ENCODE results near the gene HOXA13. TPM values are rescaled to one million over a fixed set of nuclear protein-coding genes. Genes with fewer than 3 reads are reported as not detected.

HOXA13 gene
- total and polyA plus RNA-seq, 10 of the 15 experiments (the other 5 are each of a cell fraction or from before 2014, with no cell fraction given), result not detected

DNA sequence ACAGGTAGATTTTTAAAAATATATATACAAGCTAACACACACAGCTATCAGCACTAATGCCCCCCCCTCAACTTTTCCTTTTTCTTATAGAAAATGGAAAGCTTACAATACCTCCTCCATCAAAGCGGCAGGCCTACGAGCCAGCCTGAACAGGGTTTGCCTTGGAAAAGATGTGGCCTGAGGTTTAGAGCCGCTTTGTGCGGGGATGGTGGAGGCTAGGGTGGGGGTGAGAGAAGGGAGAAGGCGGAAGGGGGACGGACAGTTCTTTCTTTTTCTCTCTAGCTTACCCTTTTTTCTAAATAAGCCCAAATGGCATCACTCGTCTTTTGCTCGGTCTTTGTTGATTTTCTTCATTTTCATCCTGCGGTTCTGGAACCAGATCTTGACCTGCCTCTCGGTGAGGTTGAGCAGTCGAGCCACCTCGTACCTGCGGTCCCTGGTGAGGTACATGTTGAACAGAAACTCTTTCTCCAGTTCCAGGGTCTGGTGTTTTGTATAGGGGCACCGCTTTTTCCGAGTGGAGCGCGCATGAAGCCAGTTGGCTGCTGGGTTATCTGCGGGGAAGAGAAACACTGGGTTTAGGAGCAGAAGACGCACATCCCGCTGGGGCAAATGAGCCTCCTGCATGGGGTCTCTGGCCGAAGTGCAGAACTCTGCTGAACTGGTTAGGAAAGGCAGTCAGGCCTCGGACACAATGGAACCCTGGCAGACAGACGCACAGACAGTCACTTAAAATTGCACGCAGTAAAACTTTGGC is 36.4 kb downstream of the HOXA13 start:
- POLR2A ChIA-PET, result no interaction called here
- Histone ChIP-seq H3K9me3 (replicated peaks; ENCODE audit: control insufficient read depth, insufficient read depth, low read length) (peaks cover 2% of the 10 kb centered on the region; the same call in 1 of the 3 replicates), H3K4me3 (no peak overlapping the region), H3K4me1 (ENCODE audit: control insufficient read depth, insufficient read depth, low read length) (no peaks in the 10 kb centered on the region), H3K36me3 (ENCODE audit: control insufficient read depth in 2 of 2, insufficient read depth in 2 of 2, low read length in 1 of 2) (no peaks in the 10 kb centered on the region), H4K20me1 (ENCODE audit: control insufficient read depth, insufficient read depth) (no peaks in the 10 kb centered on the region), H2AFZ (ENCODE audit: control insufficient read depth, low read depth, low read length) (no peak overlapping the region), H3K27me3 (replicated peaks in 1 of 2; ENCODE audit: control insufficient read depth in 2 of 2, insufficient read depth in 2 of 2, low read length in 1 of 2) (peaks cover 18 to 43% of the 10 kb centered on the region in 2 experiments), H3K27ac (ENCODE audit: control insufficient read depth, insufficient read depth) (no peak overlapping the region), H3K9ac (ENCODE audit: control insufficient read depth, insufficient read depth, low read length) (no peak overlapping the region), H3K4me2 (ENCODE audit: control insufficient read depth, insufficient read depth) (no peak overlapping the region), H3K79me2 (ENCODE audit: control insufficient read depth, insufficient read depth, low read length) (no peaks in the 10 kb centered on the region)
- SMC1A ChIA-PET (ENCODE audit: uncharacterized antibody, unreplicated experiment), result interaction anchor here (0.8 to 1.4 kb wide), 3 partner anchors 13 to 794 kb away, joined by 3 to 5 read pairs (median 5); no protein-coding TSS in a partner anchor
- RAD21 ChIA-PET (ENCODE audit: unreplicated experiment), result interaction anchor here (0.8 to 3.8 kb wide), 7 partner anchors 304 to 798 kb away, joined by 3 to 46 read pairs (median 3); no protein-coding TSS in a partner anchor
- intact Hi-C loops (cut with micrococcal nuclease; ENCODE audit: unreplicated experiment), result loop anchor here (5.0 kb wide), 2 partner anchors 306 to 1271 kb away; no protein-coding TSS in a partner anchor
- CTCF ChIA-PET, result interaction anchor here (0.9 to 4.6 kb wide), 6 partner anchors 13 to 794 kb away, joined by 3 to 100 read pairs (median 40); partner anchors contain the start of gene HOXA3
- TF ChIP-seq ETV6 (conservative IDR thresholded peaks at IDR 0.05 in 1 of 2, IDR thresholded peaks at IDR 0.05 in 1 of 2; ENCODE audit: borderline replicate concordance in 1 of 2, low read depth in 1 of 2), result no peak
- TF ChIP-seq SMAD5 (IDR thresholded peaks at IDR 0.05; ENCODE audit: low read depth), result no peak
- TF ChIP-seq, protein P1, sequence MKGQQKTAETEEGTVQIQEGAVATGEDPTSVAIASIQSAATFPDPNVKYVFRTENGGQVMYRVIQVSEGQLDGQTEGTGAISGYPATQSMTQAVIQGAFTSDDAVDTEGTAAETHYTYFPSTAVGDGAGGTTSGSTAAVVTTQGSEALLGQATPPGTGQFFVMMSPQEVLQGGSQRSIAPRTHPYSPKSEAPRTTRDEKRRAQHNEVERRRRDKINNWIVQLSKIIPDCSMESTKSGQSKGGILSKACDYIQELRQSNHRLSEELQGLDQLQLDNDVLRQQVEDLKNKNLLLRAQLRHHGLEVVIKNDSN (IDR thresholded peaks at IDR 0.05; ENCODE audit: borderline replicate concordance, extremely low read length, insufficient read depth, low read depth, low read length), result no peak
- TF ChIP-seq IKZF2 (IDR thresholded peaks at IDR 0.05), result no peak
- TF ChIP-seq, protein P2, sequence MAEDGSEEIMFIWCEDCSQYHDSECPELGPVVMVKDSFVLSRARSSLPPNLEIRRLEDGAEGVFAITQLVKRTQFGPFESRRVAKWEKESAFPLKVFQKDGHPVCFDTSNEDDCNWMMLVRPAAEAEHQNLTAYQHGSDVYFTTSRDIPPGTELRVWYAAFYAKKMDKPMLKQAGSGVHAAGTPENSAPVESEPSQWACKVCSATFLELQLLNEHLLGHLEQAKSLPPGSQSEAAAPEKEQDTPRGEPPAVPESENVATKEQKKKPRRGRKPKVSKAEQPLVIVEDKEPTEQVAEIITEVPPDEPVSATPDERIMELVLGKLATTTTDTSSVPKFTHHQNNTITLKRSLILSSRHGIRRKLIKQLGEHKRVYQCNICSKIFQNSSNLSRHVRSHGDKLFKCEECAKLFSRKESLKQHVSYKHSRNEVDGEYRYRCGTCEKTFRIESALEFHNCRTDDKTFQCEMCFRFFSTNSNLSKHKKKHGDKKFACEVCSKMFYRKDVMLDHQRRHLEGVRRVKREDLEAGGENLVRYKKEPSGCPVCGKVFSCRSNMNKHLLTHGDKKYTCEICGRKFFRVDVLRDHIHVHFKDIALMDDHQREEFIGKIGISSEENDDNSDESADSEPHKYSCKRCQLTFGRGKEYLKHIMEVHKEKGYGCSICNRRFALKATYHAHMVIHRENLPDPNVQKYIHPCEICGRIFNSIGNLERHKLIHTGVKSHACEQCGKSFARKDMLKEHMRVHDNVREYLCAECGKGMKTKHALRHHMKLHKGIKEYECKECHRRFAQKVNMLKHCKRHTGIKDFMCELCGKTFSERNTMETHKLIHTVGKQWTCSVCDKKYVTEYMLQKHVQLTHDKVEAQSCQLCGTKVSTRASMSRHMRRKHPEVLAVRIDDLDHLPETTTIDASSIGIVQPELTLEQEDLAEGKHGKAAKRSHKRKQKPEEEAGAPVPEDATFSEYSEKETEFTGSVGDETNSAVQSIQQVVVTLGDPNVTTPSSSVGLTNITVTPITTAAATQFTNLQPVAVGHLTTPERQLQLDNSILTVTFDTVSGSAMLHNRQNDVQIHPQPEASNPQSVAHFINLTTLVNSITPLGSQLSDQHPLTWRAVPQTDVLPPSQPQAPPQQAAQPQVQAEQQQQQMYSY (CRISPR knock-in tag; IDR thresholded peaks at IDR 0.05), result no peak
- TF ChIP-seq CHD1 (IDR thresholded peaks at IDR 0.05; ENCODE audit: low read depth, low read length), result no peak
- TF ChIP-seq WRNIP1 (IDR thresholded peaks at IDR 0.05; ENCODE audit: borderline replicate concordance, low read depth, low read length), result no peak
- TF ChIP-seq POLR2AphosphoS2 (IDR thresholded peaks at IDR 0.05; ENCODE audit: low read depth, low read length), result no peak
- ATAC-seq (no peak), DNase-seq (ENCODE audit: low read depth, low spot score) (no peak), FAIRE-seq (no peak)
- BruUV-seq (replicated peaks), result no TSS peak
- in situ Hi-C loops (cut with MboI), result loop anchor here (25.0 kb wide), 1 partner anchor 1076 kb away; no protein-coding TSS in a partner anchor
- 53% methylated on average over 23 of the region's 24 CpGs for WGBS (ENCODE audit: insufficient coverage, insufficient replicate concordance, low lambda C conversion rate, missing lambda C conversion rate)
